ENCODE results near the gene PTPRM. TPM values are rescaled to one million over a fixed set of nuclear protein-coding genes. Genes with fewer than 3 reads are reported as not detected.

Gene PTPRM
- total RNA-seq, 2 donors from 2014 or later = 12.3 to 15.9 TPM

GRCh38 chr18:8124232-8125146 is 557.4 kb downstream of the PTPRM start:
- DNase-seq (no peak), ATAC-seq (no peak)
- intact Hi-C loops (cut with DNase I, micrococcal nuclease) = no loop called here

GRCh38 chr18:8130096-8130495 is 563.0 kb downstream of the PTPRM start:
- intact Hi-C loops (cut with DNase I, micrococcal nuclease) = no loop called here
- ATAC-seq (no peak), DNase-seq (no peak)

GRCh38 chr18:8133032-8133431 is 565.9 kb downstream of the PTPRM start:
- ATAC-seq = no peak
- intact Hi-C loops (cut with DNase I, micrococcal nuclease) = no loop called here
- no peak for DNase-seq

- DNase-seq (no peak), ATAC-seq (no peak)
- intact Hi-C loops (cut with DNase I, micrococcal nuclease) = no loop called here
Measured at GRCh38 chr18:8133888-8134287, 566.8 kb downstream of the PTPRM start.

- DNase-seq (no peak), ATAC-seq (no peak)
- intact Hi-C loops (cut with DNase I, micrococcal nuclease) = no loop called here
Measured at GRCh38 chr18:8139127-8139527, 572.0 kb downstream of the PTPRM start.

- intact Hi-C loops (cut with DNase I, micrococcal nuclease) = no loop called here
- ATAC-seq (no peak), DNase-seq (no peak)
Measured at GRCh38 chr18:8139891-8140406, 572.8 kb downstream of the PTPRM start.

GRCh38 chr18:8140841-8141501 is 573.9 kb downstream of the PTPRM start:
- DNase-seq (no peak), ATAC-seq (no peak)
- intact Hi-C loops (cut with DNase I, micrococcal nuclease) = no loop called here

- ATAC-seq (no peak), DNase-seq (no peak)
- intact Hi-C loops (cut with DNase I, micrococcal nuclease) = no loop called here
Measured at GRCh38 chr18:8142131-8142711, 575.1 kb downstream of the PTPRM start.

GRCh38 chr18:8142932-8143331 is 575.8 kb downstream of the PTPRM start:
- intact Hi-C loops (cut with DNase I, micrococcal nuclease) = no loop called here
- no peak for ATAC-seq

GRCh38 chr18:8151181-8151580 is 584.1 kb downstream of the PTPRM start:
- intact Hi-C loops (cut with DNase I, micrococcal nuclease) = no loop called here
- no peak for ATAC-seq
- DNase-seq = no peak

More at GRCh38 chr18:8142932-8143331, 575.8 kb downstream of the PTPRM start:
- DNase-seq = no peak

- no peak for ATAC-seq
- intact Hi-C loops (cut with DNase I, micrococcal nuclease) = no loop called here
- DNase-seq = no peak
Measured at GRCh38 chr18:8153887-8154583, 586.9 kb downstream of the PTPRM start.

- ATAC-seq (no peak), DNase-seq (peak in 1 of 2 donors; percentile 38)
- intact Hi-C loops (cut with DNase I, micrococcal nuclease) = no loop called here
Measured at GRCh38 chr18:8162802-8163201, 595.7 kb downstream of the PTPRM start.

GRCh38 chr18:8163286-8163959 is 596.3 kb downstream of the PTPRM start:
- DNase-seq (no peak), ATAC-seq (no peak)
- intact Hi-C loops (cut with DNase I, micrococcal nuclease) = no loop called here

GRCh38 chr18:8165095-8165494 is 598.0 kb downstream of the PTPRM start:
- ATAC-seq (no peak), DNase-seq (no peak)
- intact Hi-C loops (cut with DNase I, micrococcal nuclease) = no loop called here

- intact Hi-C loops (cut with DNase I, micrococcal nuclease) = no loop called here
Measured at GRCh38 chr18:8167026-8167425, 599.9 kb downstream of the PTPRM start.

GRCh38 chr18:8167673-8168072 is 600.6 kb downstream of the PTPRM start:
- DNase-seq = no peak
- intact Hi-C loops (cut with DNase I, micrococcal nuclease) = no loop called here
- no peak for ATAC-seq

More at GRCh38 chr18:8167026-8167425, 599.9 kb downstream of the PTPRM start:
- ATAC-seq = no peak
- no peak for DNase-seq

- intact Hi-C loops (cut with DNase I, micrococcal nuclease) = no loop called here
- no peak for ATAC-seq
Measured at GRCh38 chr18:8169722-8170121, 602.6 kb downstream of the PTPRM start.

GRCh38 chr18:8174771-8175170 is 607.7 kb downstream of the PTPRM start:
- DNase-seq = no peak
- intact Hi-C loops (cut with DNase I, micrococcal nuclease) = no loop called here
- no peak for ATAC-seq

More at GRCh38 chr18:8169722-8170121, 602.6 kb downstream of the PTPRM start:
- no peak for DNase-seq
